Measurements from ENCODE around the gene FCN2.

DNA sequence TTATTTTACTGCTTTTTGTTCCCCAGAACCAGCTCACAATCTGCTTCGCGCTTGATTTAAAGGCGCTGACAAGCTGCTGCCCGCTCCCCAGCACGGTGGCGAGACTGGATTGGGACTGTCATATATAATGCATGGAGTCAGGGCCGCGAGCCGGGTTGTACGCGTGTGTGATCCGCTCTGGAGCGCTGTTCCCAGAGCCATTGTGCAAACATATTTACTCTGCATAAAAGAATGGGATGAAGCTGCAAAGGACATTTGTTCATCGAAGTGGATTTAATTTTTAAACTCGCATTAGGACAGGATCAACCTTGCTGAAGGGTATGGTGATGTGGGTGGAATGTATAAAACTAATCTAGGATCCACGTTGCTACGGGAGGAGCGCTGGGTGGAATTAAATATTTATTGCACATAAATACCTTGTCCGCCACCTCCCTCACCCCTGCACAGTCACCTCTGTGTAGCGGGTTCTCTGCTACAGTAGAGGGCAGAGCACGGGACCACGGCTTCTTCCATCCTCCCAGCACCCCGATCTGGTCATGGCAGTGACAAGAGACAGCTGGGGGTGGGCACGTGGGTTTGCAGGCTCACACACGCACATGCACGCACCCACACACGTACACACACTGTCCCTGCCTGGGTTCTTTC lies 55.2 kb downstream of the FCN2 start:
- TF ChIP-seq, protein P1, sequence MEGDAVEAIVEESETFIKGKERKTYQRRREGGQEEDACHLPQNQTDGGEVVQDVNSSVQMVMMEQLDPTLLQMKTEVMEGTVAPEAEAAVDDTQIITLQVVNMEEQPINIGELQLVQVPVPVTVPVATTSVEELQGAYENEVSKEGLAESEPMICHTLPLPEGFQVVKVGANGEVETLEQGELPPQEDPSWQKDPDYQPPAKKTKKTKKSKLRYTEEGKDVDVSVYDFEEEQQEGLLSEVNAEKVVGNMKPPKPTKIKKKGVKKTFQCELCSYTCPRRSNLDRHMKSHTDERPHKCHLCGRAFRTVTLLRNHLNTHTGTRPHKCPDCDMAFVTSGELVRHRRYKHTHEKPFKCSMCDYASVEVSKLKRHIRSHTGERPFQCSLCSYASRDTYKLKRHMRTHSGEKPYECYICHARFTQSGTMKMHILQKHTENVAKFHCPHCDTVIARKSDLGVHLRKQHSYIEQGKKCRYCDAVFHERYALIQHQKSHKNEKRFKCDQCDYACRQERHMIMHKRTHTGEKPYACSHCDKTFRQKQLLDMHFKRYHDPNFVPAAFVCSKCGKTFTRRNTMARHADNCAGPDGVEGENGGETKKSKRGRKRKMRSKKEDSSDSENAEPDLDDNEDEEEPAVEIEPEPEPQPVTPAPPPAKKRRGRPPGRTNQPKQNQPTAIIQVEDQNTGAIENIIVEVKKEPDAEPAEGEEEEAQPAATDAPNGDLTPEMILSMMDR (conservative IDR thresholded peaks at IDR 0.05; ENCODE audit: low read depth, low read length), result no peak
- TF ChIP-seq POLR2A (IDR thresholded peaks at IDR 0.05; ENCODE audit: low read depth, low read length), result no peak
- no peak for TF ChIP-seq CEBPB (IDR thresholded peaks at IDR 0.05; ENCODE audit: low read depth, low read length)
- no peak for TF ChIP-seq RFX5 (IDR thresholded peaks at IDR 0.05; ENCODE audit: low read depth, low read length)
- TF ChIP-seq, protein P2, sequence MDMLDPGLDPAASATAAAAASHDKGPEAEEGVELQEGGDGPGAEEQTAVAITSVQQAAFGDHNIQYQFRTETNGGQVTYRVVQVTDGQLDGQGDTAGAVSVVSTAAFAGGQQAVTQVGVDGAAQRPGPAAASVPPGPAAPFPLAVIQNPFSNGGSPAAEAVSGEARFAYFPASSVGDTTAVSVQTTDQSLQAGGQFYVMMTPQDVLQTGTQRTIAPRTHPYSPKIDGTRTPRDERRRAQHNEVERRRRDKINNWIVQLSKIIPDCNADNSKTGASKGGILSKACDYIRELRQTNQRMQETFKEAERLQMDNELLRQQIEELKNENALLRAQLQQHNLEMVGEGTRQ (IDR thresholded peaks at IDR 0.05; ENCODE audit: low read depth, low read length), result no peak

Measured in IMR-90 (cell line).